ENCODE results near the gene RALA. TPM values are rescaled to one million over a fixed set of nuclear protein-coding genes. Genes with fewer than 3 reads are reported as not detected.

The RALA gene
- total and polyA plus RNA-seq, 2 experiments from 2014 or later, result 43.5 to 231 TPM

GRCh38 chr7:39749177-39749576, 125.8 kb downstream of the RALA start:
- Histone ChIP-seq H3K36me3 (ENCODE audit: insufficient read depth) (no peaks in the 10 kb centered on the region), H2AFZ (no peak overlapping the region), H3K79me2 (replicated peaks; ENCODE audit: insufficient read depth) (peaks cover 20% of the 10 kb centered on the region), H3K27ac (ENCODE audit: low read depth) (peak overlapping the region; percentile 70; the same call in 1 of the 2 replicates), H4K20me1 (replicated peaks; ENCODE audit: insufficient read depth) (no peaks in the 10 kb centered on the region), H3K4me2 (no peak overlapping the region), H3K4me3 (no peak overlapping the region), H3K4me1 (ENCODE audit: insufficient read depth) (peaks cover 11% of the 10 kb centered on the region; the same call in 1 of the 2 replicates), H3F3A (replicated peaks; ENCODE audit: low read depth) (peaks cover 6% of the 10 kb centered on the region; the same call in 1 of the 2 replicates), H3K27me3 (ENCODE audit: insufficient read depth) (no peaks in the 10 kb centered on the region), H3K9me2 (ENCODE audit: insufficient read depth) (peaks cover 2% of the 10 kb centered on the region; the same call in 1 of the 2 replicates)
- H3K27me3 Mint-ChIP-seq (ENCODE audit: insufficient read depth, low read depth, poor library complexity), result peaks cover 5% of the 10 kb centered on the region
- no peak for TF ChIP-seq POLR2AphosphoS5 (IDR thresholded peaks at IDR 0.05; ENCODE audit: low read depth)
- no peak for TF ChIP-seq ZNF331 (CRISPR knock-in tag; IDR thresholded peaks at IDR 0.05; ENCODE audit: low read depth)
- peak; percentile 21; the same call in 1 of the 2 replicates for TF ChIP-seq CREB1 (CRISPR knock-in tag; IDR thresholded peaks at IDR 0.05; ENCODE audit: low read depth)
- no peak for TF ChIP-seq STAT1 (IDR thresholded peaks at IDR 0.05; ENCODE audit: unreplicated experiment)
- peaks cover 10% of the 10 kb centered on the region for H3K9me3 Mint-ChIP-seq
- H3K4me3 Mint-ChIP-seq, result no peak overlapping the region; the same call in 2 of the 3 replicates
- peaks cover 20% of the 10 kb centered on the region for H3K36me3 Mint-ChIP-seq (ENCODE audit: low read depth)
- peaks cover 31% of the 10 kb centered on the region for H3K4me1 Mint-ChIP-seq
- no peak for ATAC-seq
- no peak overlapping the region for H3K27ac Mint-ChIP-seq
- no peak for DNase-seq (ENCODE audit: low spot score)

- Histone ChIP-seq H4K20me1 (replicated peaks; ENCODE audit: insufficient read depth) (no peaks in the 10 kb centered on the region), H3K27ac (ENCODE audit: low read depth) (peak overlapping the region; percentile 70; the same call in 1 of the 2 replicates), H3K4me2 (peak overlapping the region; percentile 29; the same call in 1 of the 2 replicates), H3K4me3 (no peak overlapping the region), H3F3A (replicated peaks; ENCODE audit: low read depth) (peaks cover 6% of the 10 kb centered on the region; the same call in 1 of the 2 replicates), H2AFZ (no peak overlapping the region), H3K4me1 (ENCODE audit: insufficient read depth) (peaks cover 11% of the 10 kb centered on the region; the same call in 1 of the 2 replicates), H3K27me3 (ENCODE audit: insufficient read depth) (no peaks in the 10 kb centered on the region), H3K36me3 (ENCODE audit: insufficient read depth) (no peaks in the 10 kb centered on the region), H3K9me2 (ENCODE audit: insufficient read depth) (peaks cover 2% of the 10 kb centered on the region; the same call in 1 of the 2 replicates), H3K79me2 (replicated peaks; ENCODE audit: insufficient read depth) (peaks cover 20% of the 10 kb centered on the region)
- Mint-ChIP-seq H3K27ac (no peak overlapping the region), H3K27me3 (ENCODE audit: insufficient read depth, low read depth, poor library complexity) (peaks cover 4% of the 10 kb centered on the region), H3K4me3 (no peak overlapping the region), H3K4me1 (peaks cover 33% of the 10 kb centered on the region), H3K36me3 (ENCODE audit: low read depth) (peaks cover 20% of the 10 kb centered on the region), H3K9me3 (peaks cover 10% of the 10 kb centered on the region)
- peak; percentile 28 for ATAC-seq
- no peak for DNase-seq (ENCODE audit: low spot score)
- TF ChIP-seq JUNB (IDR thresholded peaks at IDR 0.05; ENCODE audit: unreplicated experiment) (no peak), ZNF114 (CRISPR knock-in tag; IDR thresholded peaks at IDR 0.05) (no peak), ZNF462 (CRISPR knock-in tag; IDR thresholded peaks at IDR 0.05) (0 out of 2 replicates have a peak, but pooled peaks have one; percentile 52), STAT1 (IDR thresholded peaks at IDR 0.05; ENCODE audit: unreplicated experiment) (no peak), CTCF (conservative IDR thresholded peaks at IDR 0.05; ENCODE audit: low read depth in 2 of 2) (no peak), EZH2 (IDR thresholded peaks at IDR 0.05; ENCODE audit: low read depth, unreplicated experiment) (no peak), ETS1 (IDR thresholded peaks at IDR 0.05) (no peak)
Observed at GRCh38 chr7:39749717-39750116, 126.3 kb downstream of the RALA start.

All from GM23338 (cell line).